ENCODE results near the gene PRR19. TPM values are rescaled to one million over a fixed set of nuclear protein-coding genes. Genes with fewer than 3 reads are reported as not detected.

The PRR19 gene
- polyA plus RNA-seq, 3 donors: 0.35 to 0.51 (median 0.38) TPM

DNA sequence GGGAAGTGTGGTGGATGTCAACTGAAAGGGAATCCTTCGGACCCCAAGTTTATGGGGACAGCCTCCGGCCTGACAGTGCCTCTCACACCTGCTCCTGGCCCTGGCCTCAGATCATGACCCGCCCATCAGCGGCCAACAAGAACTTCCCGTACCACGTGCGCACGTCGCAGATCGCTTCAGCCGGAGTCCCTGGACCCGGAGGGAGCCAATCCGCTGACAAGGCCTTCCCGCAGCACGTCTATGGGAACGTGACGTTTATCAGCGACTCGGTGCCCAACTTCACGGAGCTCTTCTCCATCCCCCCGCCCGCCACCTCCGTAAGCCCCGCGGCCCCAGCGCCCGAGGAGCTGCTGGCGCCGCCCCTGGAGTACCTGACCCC, 21.5 kb downstream of the PRR19 start:
- H3K4me1 ChIP-seq (ENCODE audit: control insufficient read depth in 1 of 2, insufficient read depth in 2 of 2, low read length in 2 of 2): peaks cover 14 to 27% of the 10 kb centered on the region in 2 donors
- peak overlapping the region; percentile 56 to 82 for H3K4me3 Mint-ChIP-seq
- H3K36me3 Mint-ChIP-seq: peaks cover 4 to 8% of the 10 kb centered on the region in 2 donors
- peaks cover 41 to 55% (median 51%) of the 10 kb centered on the region in 3 donors for H3K27me3 Mint-ChIP-seq (ENCODE audit: low read depth in 3 of 3)
- peaks cover 24 to 34% of the 10 kb centered on the region in 2 donors for H3K27me3 ChIP-seq (ENCODE audit: control insufficient read depth in 2 of 2, insufficient read depth in 2 of 2, low read length in 2 of 2)
- intact Hi-C loops (cut with micrococcal nuclease): loop anchor here in 1 of 2 donors (10.0 kb wide), 1 partner anchor 189 kb away; the partner anchor contains the start of gene POU2F2
- H3K9me3 ChIP-seq (replicated peaks in 1 of 2; ENCODE audit: control insufficient read depth in 1 of 2, insufficient read depth in 1 of 2, low read length in 2 of 2): peaks cover 0 to 7% of the 10 kb centered on the region in 2 donors
- H3K4me1 Mint-ChIP-seq: peaks cover 24% of the 10 kb centered on the region
- H3K9me3 Mint-ChIP-seq: peaks cover 0 to 11% (median 8%) of the 10 kb centered on the region in 7 donors
- WGBS (ENCODE audit: insufficient coverage): 20% methylated on average over 29 of the region's 29 CpGs
- H3K27ac ChIP-seq (ENCODE audit: low read depth in 1 of 2, low read length in 2 of 2): no peak overlapping the region
- H3K27ac Mint-ChIP-seq: no peak overlapping the region
- H2AFZ ChIP-seq (ENCODE audit: insufficient read depth, low read depth, low read length, poor library complexity, severe bottlenecking): no peak overlapping the region
- H3K36me3 ChIP-seq (replicated peaks in 1 of 2; ENCODE audit: control insufficient read depth in 1 of 2, insufficient read depth in 2 of 2, low read length in 2 of 2): no peaks in the 10 kb centered on the region
- TF ChIP-seq, protein P1, sequence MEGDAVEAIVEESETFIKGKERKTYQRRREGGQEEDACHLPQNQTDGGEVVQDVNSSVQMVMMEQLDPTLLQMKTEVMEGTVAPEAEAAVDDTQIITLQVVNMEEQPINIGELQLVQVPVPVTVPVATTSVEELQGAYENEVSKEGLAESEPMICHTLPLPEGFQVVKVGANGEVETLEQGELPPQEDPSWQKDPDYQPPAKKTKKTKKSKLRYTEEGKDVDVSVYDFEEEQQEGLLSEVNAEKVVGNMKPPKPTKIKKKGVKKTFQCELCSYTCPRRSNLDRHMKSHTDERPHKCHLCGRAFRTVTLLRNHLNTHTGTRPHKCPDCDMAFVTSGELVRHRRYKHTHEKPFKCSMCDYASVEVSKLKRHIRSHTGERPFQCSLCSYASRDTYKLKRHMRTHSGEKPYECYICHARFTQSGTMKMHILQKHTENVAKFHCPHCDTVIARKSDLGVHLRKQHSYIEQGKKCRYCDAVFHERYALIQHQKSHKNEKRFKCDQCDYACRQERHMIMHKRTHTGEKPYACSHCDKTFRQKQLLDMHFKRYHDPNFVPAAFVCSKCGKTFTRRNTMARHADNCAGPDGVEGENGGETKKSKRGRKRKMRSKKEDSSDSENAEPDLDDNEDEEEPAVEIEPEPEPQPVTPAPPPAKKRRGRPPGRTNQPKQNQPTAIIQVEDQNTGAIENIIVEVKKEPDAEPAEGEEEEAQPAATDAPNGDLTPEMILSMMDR (IDR thresholded peaks at IDR 0.05): no peak
- H3K79me2 ChIP-seq (ENCODE audit: insufficient read depth, low read length): peaks cover 9% of the 10 kb centered on the region
- H3K9ac ChIP-seq (ENCODE audit: insufficient read depth, low read length, poor library complexity, severe bottlenecking): no peak overlapping the region
- no peak overlapping the region for H3K4me3 ChIP-seq (replicated peaks in 1 of 3; ENCODE audit: low read depth in 2 of 3, low read length in 3 of 3)
- DNase-seq: no peak
- H4K20me1 ChIP-seq (ENCODE audit: insufficient read depth, low read length): no peaks in the 10 kb centered on the region
- H3K4me2 ChIP-seq (replicated peaks; ENCODE audit: extremely low read depth, low read length, poor library complexity, severe bottlenecking): peak overlapping the region; percentile 91

DNA sequence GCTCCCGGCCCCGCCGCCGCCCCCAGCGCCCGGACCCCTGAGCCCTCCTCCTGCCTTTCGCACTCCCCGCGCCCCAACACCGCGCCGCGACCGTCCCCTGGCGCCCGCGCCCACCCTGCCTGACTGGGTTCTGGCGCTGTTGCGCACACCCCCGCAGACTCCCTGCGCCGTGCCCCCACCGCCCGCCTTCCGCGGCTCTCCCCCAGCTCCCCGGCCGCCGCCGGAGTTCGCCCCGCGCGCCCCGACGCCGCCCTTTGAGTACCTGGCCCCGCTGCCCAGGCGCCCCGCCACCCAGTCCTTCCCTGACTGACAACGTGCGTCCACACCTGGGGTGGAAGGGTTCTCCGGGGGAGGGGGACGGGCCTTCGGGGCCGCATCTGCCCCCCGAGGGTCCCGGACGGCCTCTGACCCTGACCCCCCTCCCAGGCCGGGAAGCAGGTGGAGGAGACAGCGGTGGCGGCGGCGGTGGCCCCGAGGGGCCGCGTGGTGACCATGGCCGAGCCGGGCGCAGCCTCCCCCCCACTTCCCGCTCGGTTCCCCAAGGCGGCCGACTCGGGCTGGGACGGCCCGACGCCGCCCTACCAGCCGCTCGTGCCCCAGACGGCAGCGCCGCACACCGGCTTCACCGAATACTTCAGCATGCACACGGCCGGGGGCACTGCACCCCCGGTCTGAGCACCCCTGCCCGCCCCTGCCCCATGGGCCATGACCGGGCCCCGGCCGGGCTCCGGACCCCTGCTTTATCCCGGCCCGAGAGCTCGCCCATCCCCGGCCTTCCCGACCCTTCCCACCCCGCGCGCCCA, 22.1 kb downstream of the PRR19 start:
- no peaks in the 10 kb centered on the region for H3K36me3 ChIP-seq (replicated peaks in 1 of 2; ENCODE audit: control insufficient read depth in 1 of 2, insufficient read depth in 2 of 2, low read length in 2 of 2)
- H3K27me3 ChIP-seq (ENCODE audit: control insufficient read depth in 2 of 2, insufficient read depth in 2 of 2, low read length in 2 of 2): peaks cover 24 to 34% of the 10 kb centered on the region in 2 donors
- TF ChIP-seq, protein P1 (IDR thresholded peaks at IDR 0.05): no peak
- peak overlapping the region; percentile 99 for H2AFZ ChIP-seq (ENCODE audit: insufficient read depth, low read depth, low read length, poor library complexity, severe bottlenecking)
- H3K4me1 ChIP-seq (ENCODE audit: control insufficient read depth in 1 of 2, insufficient read depth in 2 of 2, low read length in 2 of 2): peaks cover 14 to 27% of the 10 kb centered on the region in 2 donors
- peak in 2 of 3 donors; percentile 27 to 34 for DNase-seq
- H3K9ac ChIP-seq (ENCODE audit: insufficient read depth, low read length, poor library complexity, severe bottlenecking): no peak overlapping the region
- H4K20me1 ChIP-seq (ENCODE audit: insufficient read depth, low read length): no peaks in the 10 kb centered on the region
- peaks cover 9% of the 10 kb centered on the region for H3K79me2 ChIP-seq (ENCODE audit: insufficient read depth, low read length)
- peaks cover 0 to 7% of the 10 kb centered on the region in 2 donors for H3K9me3 ChIP-seq (replicated peaks in 1 of 2; ENCODE audit: control insufficient read depth in 1 of 2, insufficient read depth in 1 of 2, low read length in 2 of 2)
- H3K27ac ChIP-seq (ENCODE audit: low read depth in 1 of 2, low read length in 2 of 2): no peak overlapping the region
- peaks cover 41 to 55% (median 51%) of the 10 kb centered on the region in 3 donors for H3K27me3 Mint-ChIP-seq (ENCODE audit: low read depth in 3 of 3)
- H3K4me2 ChIP-seq (replicated peaks; ENCODE audit: extremely low read depth, low read length, poor library complexity, severe bottlenecking): peak overlapping the region; percentile 91
- no peak overlapping the region for H3K27ac Mint-ChIP-seq
- peak overlapping the region; percentile 43 to 93 for H3K4me3 Mint-ChIP-seq
- H3K9me3 Mint-ChIP-seq: peaks cover 0 to 11% (median 8%) of the 10 kb centered on the region in 7 donors
- H3K4me3 ChIP-seq (replicated peaks in 1 of 3; ENCODE audit: low read depth in 2 of 3, low read length in 3 of 3): peak overlapping the region in 1 of 3 experiments; percentile 96
- peaks cover 4 to 8% of the 10 kb centered on the region in 2 donors for H3K36me3 Mint-ChIP-seq
- WGBS (ENCODE audit: insufficient coverage): 3% methylated on average over 74 of the region's 92 CpGs
- peaks cover 25% of the 10 kb centered on the region for H3K4me1 Mint-ChIP-seq
- intact Hi-C loops (cut with micrococcal nuclease): loop anchor here (2.0 to 10.0 kb wide), 2 partner anchors 73 to 189 kb away; partner anchors contain the start of gene POU2F2 (in 1 of the 2)
